IPS-20b (cell line): ENCODE data around the gene ABCG1.

Source experiments
- H3K27ac ChIP-seq: one replicate; pipeline ENCODE4 v1.5.1; 2013; ENCODE audit warnings: low read length
- H3K27me3 ChIP-seq: 2 replicates; pipeline ENCODE4 v1.6.1; 2013; ENCODE audit warnings: mild to moderate bottlenecking, low read length, inconsistent platforms; ENCODE audit not compliant: insufficient read depth
- H3K36me3 ChIP-seq: 2 replicates; pipeline ENCODE4 v1.6.1; 2013; ENCODE audit warnings: low read depth, mild to moderate bottlenecking, inconsistent platforms, low read length, moderate library complexity; ENCODE audit not compliant: insufficient read depth
- H3K4me1 ChIP-seq: 2 replicates; pipeline ENCODE4 v1.6.1; 2013; ENCODE audit warnings: mild to moderate bottlenecking, control low read depth, inconsistent platforms, low read length, moderate library complexity; ENCODE audit not compliant: insufficient read depth
- H3K4me3 ChIP-seq: 2 replicates; pipeline ENCODE4 v1.5.1; 2013; ENCODE audit warnings: mild to moderate bottlenecking, low read length, inconsistent platforms
- H3K9ac ChIP-seq: 2 replicates; pipeline ENCODE4 v1.6.1; 2013; ENCODE audit warnings: low read depth, mild to moderate bottlenecking, inconsistent platforms, low read length, moderate library complexity
- H3K9me3 ChIP-seq: 2 replicates; pipeline ENCODE4 v1.6.1; 2013; ENCODE audit warnings: mild to moderate bottlenecking, low read depth, low read length, inconsistent platforms; ENCODE audit not compliant: insufficient read depth

ABCG1 gene

DNA sequence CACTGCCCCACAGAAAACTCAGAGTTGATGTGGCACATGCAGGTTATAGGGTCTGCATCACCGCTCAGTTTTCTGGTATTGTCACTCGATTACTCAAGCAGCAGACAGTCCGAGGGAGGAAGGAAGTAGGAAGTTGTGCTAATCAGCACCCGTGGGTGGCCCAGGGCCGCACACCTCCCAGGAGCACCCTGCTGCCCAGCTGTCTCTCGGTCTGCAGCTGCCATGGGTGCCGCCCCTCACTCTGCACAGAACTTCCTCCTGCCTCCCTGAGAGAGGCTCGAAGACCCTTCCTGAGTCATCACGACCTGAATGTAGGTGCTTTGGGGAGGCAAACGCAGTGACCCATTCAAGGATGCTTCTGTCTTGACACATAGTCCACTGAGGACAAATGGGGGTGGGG lies 100.4 kb downstream of the ABCG1 start:
- Histone ChIP-seq H3K4me1 (peaks cover 3% of the 10 kb centered on the region), H3K4me3 (no peak overlapping the region), H3K9me3 (no peaks in the 10 kb centered on the region), H3K27me3 (no peaks in the 10 kb centered on the region), H3K9ac (no peak overlapping the region), H3K27ac (no peak overlapping the region), H3K36me3 (no peaks in the 10 kb centered on the region)

DNA sequence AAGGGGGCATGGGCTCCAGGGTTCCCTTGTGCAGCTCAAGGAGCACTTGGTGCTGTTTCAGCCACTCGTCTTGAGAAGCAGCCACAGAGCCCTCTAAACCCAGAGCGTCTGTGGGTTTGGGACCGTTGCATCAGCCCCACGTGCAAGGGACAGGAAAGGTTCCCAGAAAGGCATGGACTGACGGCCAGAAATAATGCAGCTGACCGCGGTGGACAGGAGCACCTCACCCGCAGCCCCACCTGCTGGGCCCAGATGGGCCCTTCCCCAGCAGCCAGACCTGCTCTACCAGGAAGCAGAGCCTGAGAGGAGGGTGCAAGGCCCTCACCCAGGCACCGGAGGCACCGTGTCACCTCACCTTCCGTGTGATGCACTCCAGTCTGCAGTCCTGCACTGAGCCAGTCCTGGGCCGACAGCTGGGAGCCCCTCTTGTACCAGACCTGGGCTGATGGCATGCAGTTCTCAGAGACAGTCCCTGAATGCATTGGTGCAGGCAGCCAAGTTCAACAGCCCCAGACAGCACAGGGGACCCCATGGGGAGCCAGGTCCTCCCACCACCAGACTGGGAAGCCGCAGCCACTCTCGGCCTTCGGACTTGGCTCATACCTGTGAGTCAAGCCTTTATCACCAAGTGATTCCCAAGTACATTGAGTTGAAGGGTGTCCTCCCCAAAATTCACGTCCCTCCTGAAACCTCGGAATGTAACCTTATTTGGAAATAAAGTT lies 101.1 kb downstream of the ABCG1 start:
- Histone ChIP-seq H3K4me3 (no peak overlapping the region), H3K27ac (no peak overlapping the region), H3K4me1 (peaks cover 3% of the 10 kb centered on the region), H3K27me3 (no peaks in the 10 kb centered on the region), H3K9me3 (no peaks in the 10 kb centered on the region), H3K36me3 (no peaks in the 10 kb centered on the region), H3K9ac (no peak overlapping the region)

DNA sequence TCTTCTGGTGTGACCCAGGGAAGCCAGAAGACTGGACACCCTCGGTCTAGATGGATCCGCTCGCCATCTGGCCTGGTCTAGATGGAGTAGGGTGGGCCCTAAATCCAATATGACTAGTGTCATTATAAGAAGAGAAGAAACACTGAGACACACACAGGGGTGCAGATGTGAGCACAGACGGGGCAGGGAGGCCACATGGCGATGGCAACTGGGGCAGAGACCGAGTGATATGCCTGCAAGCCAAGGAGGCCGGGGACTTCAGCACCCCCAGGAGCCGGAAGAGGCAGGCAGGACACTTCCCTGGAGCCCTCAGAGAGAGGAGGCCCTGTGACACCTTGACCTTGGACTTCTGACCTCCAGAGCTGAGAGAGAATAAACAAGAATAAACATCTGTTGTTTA lies 101.9 kb downstream of the ABCG1 start:
- Histone ChIP-seq H3K9me3 (no peaks in the 10 kb centered on the region), H3K4me1 (peaks cover 3% of the 10 kb centered on the region), H3K9ac (no peak overlapping the region), H3K36me3 (no peaks in the 10 kb centered on the region), H3K27ac (no peak overlapping the region), H3K27me3 (no peaks in the 10 kb centered on the region), H3K4me3 (no peak overlapping the region)

DNA sequence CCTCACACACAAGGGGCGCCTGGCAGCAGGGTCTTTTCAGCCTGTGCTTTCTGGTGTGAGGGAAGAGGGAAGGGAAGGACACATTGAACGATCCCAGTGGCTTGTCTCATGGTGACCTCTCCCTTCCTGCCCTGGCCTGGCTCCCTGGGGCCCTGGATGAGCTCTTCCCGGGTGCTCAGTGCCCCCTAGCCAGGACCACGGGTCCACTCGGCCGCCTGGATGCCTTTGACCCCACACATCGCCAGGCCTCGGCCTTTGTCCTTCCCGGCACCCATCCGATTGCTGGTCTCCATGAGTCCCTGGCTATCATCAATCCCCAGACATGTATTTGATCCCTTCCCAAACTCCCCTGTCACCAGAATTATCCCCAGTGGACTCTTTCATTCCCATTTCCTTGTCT lies 102.3 kb downstream of the ABCG1 start:
- Histone ChIP-seq H3K4me1 (peaks cover 3% of the 10 kb centered on the region), H3K9ac (no peak overlapping the region), H3K36me3 (no peaks in the 10 kb centered on the region), H3K4me3 (no peak overlapping the region), H3K27me3 (no peaks in the 10 kb centered on the region), H3K27ac (no peak overlapping the region), H3K9me3 (no peaks in the 10 kb centered on the region)

DNA sequence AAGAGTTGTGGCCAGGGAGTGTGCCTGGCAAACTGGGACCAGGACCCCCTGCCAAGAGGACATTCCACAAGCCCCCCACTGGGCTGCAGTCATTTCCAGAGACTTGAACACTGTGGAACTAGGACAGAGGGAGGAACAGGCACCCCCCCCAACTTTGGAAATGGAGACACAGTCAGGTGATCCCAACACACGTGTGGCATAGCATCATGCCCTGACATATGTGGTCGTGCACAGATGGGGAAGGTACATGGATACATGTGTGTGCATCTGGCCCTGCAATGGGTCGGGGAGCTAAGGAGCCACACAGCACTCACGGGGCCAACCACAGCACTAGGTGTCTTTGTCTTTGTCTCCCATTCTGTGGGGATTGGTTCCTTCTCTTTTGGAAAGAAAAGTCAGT lies 102.9 kb downstream of the ABCG1 start:
- peaks cover 3% of the 10 kb centered on the region for H3K4me1 ChIP-seq
- no peak overlapping the region for H3K9ac ChIP-seq
- H3K27ac ChIP-seq, result no peak overlapping the region
- no peak overlapping the region for H3K4me3 ChIP-seq
- no peaks in the 10 kb centered on the region for H3K9me3 ChIP-seq
- H3K27me3 ChIP-seq, result no peaks in the 10 kb centered on the region
- no peaks in the 10 kb centered on the region for H3K36me3 ChIP-seq

DNA sequence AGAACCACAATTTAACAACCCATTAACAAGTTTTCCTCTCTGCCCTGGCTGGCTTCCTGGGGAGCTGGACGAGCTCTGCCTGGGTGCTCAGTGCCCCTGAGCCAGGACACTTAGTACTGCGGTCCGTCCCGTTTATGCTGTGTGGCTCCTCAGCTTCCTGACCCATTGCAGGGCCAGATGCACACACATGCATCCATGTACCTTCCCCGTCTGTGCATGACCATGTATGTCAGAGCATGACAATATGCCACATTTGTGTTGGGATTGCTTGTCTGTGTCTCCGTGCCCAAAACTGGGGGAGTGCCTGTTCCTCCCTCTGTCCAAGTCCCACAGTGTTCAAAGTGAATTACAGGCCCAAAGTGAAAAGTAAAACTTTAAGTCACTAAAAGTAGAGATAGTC lies 106.0 kb downstream of the ABCG1 start:
- H3K4me3 ChIP-seq, result no peak overlapping the region
- no peaks in the 10 kb centered on the region for H3K36me3 ChIP-seq
- H3K9me3 ChIP-seq, result peaks cover 7% of the 10 kb centered on the region; the same call in 1 of the 2 replicates
- no peak overlapping the region for H3K9ac ChIP-seq
- no peaks in the 10 kb centered on the region for H3K27me3 ChIP-seq
- no peak overlapping the region for H3K27ac ChIP-seq
- H3K4me1 ChIP-seq, result no peaks in the 10 kb centered on the region

DNA sequence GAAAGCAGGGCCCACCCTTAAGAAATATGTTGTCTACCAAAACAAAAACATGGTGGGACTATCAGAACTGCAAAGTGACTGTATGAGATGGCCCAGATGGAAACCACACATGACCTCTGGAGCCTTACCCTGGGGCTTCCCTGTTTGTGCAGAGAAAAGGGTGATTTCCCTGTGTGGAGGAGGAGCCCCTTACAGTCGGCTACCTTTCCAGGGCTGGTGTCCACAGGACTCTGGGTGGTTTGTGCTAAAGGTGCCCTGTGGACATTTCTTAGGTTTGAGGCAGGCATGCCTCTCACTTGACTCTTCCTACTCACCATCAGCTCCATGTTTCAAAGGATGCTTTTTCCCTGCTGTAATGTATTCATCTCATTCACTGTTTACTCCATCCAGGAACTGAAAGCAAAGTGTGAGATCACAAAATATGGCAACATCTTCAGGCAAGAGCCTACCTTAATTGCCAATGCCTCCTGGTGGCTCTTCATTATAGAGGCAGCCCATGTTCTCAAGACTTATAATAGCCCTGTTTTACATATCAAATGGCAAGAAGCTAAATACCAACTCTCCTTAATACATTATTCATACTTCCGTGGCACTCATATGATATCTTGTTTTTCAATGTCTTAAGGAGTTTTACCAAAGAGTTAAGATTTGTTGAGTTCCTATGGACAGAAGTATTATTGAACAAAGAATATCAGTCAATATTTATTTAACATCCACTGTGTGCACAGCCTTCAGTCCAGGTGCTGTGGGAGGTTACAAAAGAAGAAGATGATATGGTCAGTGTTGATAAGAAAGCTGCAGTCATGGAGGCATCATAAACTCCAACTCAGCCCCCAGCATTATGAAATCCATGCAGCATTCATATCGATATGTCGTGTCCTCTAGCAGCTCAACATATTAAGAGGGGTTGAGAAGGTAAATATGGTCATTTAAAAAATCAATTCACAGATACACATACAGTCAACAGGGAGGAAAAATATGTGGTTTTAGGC lies 111.7 kb downstream of the ABCG1 start:
- Histone ChIP-seq H3K9ac (no peak overlapping the region), H3K27ac (no peak overlapping the region), H3K36me3 (no peaks in the 10 kb centered on the region), H3K4me1 (peaks cover 11% of the 10 kb centered on the region; the same call in 1 of the 2 replicates), H3K27me3 (no peaks in the 10 kb centered on the region), H3K4me3 (no peak overlapping the region), H3K9me3 (peaks cover 11% of the 10 kb centered on the region; the same call in 1 of the 2 replicates)

DNA sequence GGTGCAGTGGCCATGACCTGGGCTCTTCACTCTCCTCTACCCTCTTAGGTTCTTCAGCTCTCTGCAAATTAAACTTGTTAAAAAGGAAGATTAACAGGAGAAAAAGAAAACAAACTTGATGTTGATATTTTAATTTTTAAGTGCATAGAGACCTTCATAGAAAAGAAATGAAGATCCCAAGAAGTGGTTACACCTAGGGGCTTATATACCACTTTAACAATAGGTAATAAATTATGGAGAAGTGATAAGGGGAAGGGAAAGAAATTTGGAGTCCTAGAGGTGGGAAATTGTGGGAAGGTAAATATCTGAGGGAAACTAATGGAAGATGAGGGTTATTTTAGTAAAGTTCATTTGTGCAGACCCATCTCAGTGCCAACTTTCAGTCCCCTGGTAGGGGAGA lies 112.7 kb downstream of the ABCG1 start:
- H3K36me3 ChIP-seq, result no peaks in the 10 kb centered on the region
- no peak overlapping the region for H3K4me3 ChIP-seq
- no peaks in the 10 kb centered on the region for H3K27me3 ChIP-seq
- H3K9ac ChIP-seq, result no peak overlapping the region
- no peak overlapping the region for H3K27ac ChIP-seq
- H3K4me1 ChIP-seq, result peaks cover 18% of the 10 kb centered on the region; the same call in 1 of the 2 replicates
- H3K9me3 ChIP-seq, result peaks cover 11% of the 10 kb centered on the region; the same call in 1 of the 2 replicates

DNA sequence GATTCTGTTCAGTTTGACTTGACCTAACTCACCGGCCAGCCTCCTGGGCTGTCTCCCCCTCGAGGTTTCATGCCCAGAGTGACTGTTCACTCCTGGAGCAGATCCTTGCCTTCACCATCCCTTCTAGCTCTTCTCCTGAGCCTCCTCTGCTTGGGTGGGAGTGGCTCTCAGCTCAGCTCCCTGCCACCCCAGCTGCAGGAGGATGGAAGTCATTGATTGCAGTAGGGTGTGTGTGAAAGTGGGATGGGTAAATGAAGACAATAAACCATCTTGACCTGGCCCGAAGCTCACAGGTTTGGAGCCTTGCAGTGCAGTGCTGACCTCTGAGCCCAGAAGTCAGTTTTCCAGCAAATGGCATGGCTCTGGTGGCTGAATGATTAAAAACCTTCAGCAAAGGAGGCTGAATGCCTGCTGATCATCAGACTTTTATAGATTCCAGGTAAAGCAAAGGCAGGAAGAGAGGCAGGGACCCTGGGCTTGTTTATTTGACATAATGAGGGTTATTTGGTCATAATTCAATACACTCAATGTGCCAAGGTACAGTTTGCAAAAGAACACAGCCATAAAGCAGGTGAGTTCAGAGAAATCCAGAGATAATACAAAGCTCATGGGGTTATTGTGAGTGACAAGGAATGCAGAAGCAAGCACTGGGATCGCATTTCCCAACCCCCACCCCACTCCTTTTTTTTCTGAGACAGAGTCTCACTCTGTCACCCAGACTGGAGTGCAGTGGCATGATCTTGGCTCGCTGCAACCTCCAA lies 113.8 kb downstream of the ABCG1 start:
- H3K27ac ChIP-seq, result no peak overlapping the region
- no peak overlapping the region for H3K9ac ChIP-seq
- no peaks in the 10 kb centered on the region for H3K36me3 ChIP-seq
- no peaks in the 10 kb centered on the region for H3K27me3 ChIP-seq
- peaks cover 11% of the 10 kb centered on the region; the same call in 1 of the 2 replicates for H3K9me3 ChIP-seq
- no peak overlapping the region for H3K4me3 ChIP-seq
- H3K4me1 ChIP-seq, result peaks cover 21% of the 10 kb centered on the region; the same call in 1 of the 2 replicates

DNA sequence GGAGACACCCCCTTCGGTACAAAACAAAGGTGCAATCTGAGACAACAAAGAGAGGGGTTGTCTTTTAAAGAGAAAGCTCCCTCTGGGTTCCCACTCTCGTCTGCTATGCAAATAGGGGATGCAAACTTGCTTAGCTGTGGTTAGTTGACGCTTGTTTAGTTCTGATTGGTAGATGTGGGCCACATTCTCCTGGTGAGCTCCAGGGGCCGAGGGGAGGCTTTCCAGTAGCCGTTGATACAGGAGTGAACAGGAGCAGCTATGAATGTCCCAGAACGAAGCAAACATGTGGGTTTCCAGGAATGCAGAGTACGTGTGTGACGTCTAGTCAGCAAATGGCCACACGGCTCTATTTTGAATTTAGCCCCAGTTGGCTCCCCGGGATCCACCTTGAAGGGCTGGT lies 117.1 kb downstream of the ABCG1 start:
- H3K4me3 ChIP-seq, result peak overlapping the region; percentile 46; the same call in 1 of the 2 replicates
- H3K36me3 ChIP-seq, result no peaks in the 10 kb centered on the region
- H3K4me1 ChIP-seq, result peaks cover 18% of the 10 kb centered on the region; the same call in 1 of the 2 replicates
- H3K27me3 ChIP-seq, result no peaks in the 10 kb centered on the region
- peak overlapping the region; percentile 61; the same call in 1 of the 2 replicates for H3K9ac ChIP-seq
- H3K9me3 ChIP-seq, result no peaks in the 10 kb centered on the region; the same call in 1 of the 2 replicates
- no peak overlapping the region for H3K27ac ChIP-seq

DNA sequence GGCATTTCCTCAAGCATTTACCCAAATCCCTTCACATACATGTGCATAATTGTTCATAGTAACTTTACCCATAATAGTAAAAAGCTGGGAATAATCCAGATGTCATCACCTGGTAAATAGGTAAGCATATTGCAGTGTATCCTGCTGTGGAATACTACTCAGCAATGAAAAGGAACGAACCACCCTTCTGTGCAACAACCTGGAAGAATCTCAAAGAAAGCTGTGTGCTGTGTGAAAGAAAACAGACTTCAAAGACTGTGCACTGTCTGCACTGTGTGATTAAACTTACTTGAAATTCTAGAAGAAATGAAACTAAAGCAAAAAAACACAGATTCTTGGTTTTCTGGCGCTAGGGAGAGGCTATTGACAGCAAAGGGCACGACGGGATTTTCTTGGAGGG lies 118.3 kb downstream of the ABCG1 start:
- Histone ChIP-seq H3K27me3 (no peaks in the 10 kb centered on the region), H3K9ac (no peak overlapping the region)

More for the DNA sequence above, 118.3 kb downstream of the ABCG1 start:
- Histone ChIP-seq H3K9me3 (no peaks in the 10 kb centered on the region), H3K27ac (no peak overlapping the region), H3K4me3 (no peak overlapping the region), H3K4me1 (peaks cover 18% of the 10 kb centered on the region; the same call in 1 of the 2 replicates), H3K36me3 (no peaks in the 10 kb centered on the region)
